ENCODE measurements around the gene SMG6.

DNA sequence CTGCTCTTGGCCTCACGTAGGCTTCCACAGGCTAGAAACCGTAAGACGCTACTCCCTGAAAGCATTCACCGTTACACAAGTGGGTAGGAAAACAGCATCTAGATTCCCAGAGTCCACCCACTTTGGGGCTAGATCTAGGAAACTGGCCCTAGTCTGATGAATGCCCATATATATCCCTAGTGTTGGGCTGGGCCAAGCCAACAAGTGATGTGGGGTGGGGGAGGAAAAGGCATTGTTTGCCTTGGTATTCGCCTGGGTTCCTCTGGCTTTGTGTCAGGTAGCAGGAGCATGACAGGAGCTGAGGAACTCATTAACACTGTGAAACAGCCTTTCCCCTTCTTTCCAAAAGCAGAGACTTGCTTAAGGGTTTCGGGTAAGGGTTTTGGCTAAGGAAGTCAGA is 112.4 kb downstream of the SMG6 start:
- TF ChIP-seq POLR2A (IDR thresholded peaks at IDR 0.05), result no peak
- TF ChIP-seq, protein P1, sequence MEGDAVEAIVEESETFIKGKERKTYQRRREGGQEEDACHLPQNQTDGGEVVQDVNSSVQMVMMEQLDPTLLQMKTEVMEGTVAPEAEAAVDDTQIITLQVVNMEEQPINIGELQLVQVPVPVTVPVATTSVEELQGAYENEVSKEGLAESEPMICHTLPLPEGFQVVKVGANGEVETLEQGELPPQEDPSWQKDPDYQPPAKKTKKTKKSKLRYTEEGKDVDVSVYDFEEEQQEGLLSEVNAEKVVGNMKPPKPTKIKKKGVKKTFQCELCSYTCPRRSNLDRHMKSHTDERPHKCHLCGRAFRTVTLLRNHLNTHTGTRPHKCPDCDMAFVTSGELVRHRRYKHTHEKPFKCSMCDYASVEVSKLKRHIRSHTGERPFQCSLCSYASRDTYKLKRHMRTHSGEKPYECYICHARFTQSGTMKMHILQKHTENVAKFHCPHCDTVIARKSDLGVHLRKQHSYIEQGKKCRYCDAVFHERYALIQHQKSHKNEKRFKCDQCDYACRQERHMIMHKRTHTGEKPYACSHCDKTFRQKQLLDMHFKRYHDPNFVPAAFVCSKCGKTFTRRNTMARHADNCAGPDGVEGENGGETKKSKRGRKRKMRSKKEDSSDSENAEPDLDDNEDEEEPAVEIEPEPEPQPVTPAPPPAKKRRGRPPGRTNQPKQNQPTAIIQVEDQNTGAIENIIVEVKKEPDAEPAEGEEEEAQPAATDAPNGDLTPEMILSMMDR (IDR thresholded peaks at IDR 0.05), result no peak

Measured in uterus (tissue), 2 donors.